OCI-LY1 (cell line): Measurements from ENCODE around the gene BOLA1.

Experiments used
- H2AFZ ChIP-seq: fragments of 200-600 bp; sonication (generic), shearing (Covaris generic); 2 replicates; pipeline ENCODE4 v1.6.0; 2014; ENCODE audit warnings: antibody characterized with exemption, mild to moderate bottlenecking, low read length
- H3F3A ChIP-seq: fragments of 200-600 bp; sonication (generic), shearing (Covaris generic); 2 replicates; pipeline ENCODE4 v1.6.0; 2014; ENCODE audit warnings: mild to moderate bottlenecking, antibody characterized with exemption, low read length, moderate library complexity; ENCODE audit not compliant: insufficient read depth
- H3K27ac ChIP-seq: fragments of 200-600 bp; sonication (generic); 2 replicates; pipeline ENCODE4 v1.5.1; 2014; ENCODE audit warnings: low read length, mixed run types, mild to moderate bottlenecking, low read depth; ENCODE audit not compliant: poor library complexity, severe bottlenecking
- H3K27me3 ChIP-seq: fragments of 200-600 bp; sonication (generic); 2 replicates; pipeline ENCODE4 v1.6.0; 2014; ENCODE audit warnings: antibody characterized with exemption, mild to moderate bottlenecking, low read length, moderate library complexity; ENCODE audit not compliant: insufficient read depth
- H3K36me3 ChIP-seq: fragments of 200-600 bp; sonication (generic); 2 replicates; pipeline ENCODE4 v1.6.1; 2014; ENCODE audit warnings: mild to moderate bottlenecking, antibody characterized with exemption, low read length, moderate library complexity, mixed read lengths; ENCODE audit not compliant: insufficient read depth
- H3K4me1 ChIP-seq: fragments of 200-600 bp; sonication (generic); 2 replicates; pipeline ENCODE4 v1.5.1; 2014; ENCODE audit warnings: mild to moderate bottlenecking, low read length, moderate library complexity; ENCODE audit not compliant: insufficient read depth, severe bottlenecking
- H3K4me2 ChIP-seq: fragments of 200-600 bp; sonication (generic), shearing (Covaris generic); 2 replicates; pipeline ENCODE4 v1.6.1; 2014; ENCODE audit warnings: low read length
- H3K4me3 ChIP-seq: fragments of 200-600 bp; sonication (generic); 2 replicates; pipeline ENCODE4 v1.5.1; 2014; ENCODE audit warnings: low read length, low read depth, mild to moderate bottlenecking, mixed read lengths; ENCODE audit not compliant: poor library complexity, severe bottlenecking
- H3K79me2 ChIP-seq: fragments of 200-600 bp; shearing (Covaris generic); 2 replicates; pipeline ENCODE4 v1.6.1; 2016; ENCODE audit warnings: mixed run types, low read length, mixed read lengths; ENCODE audit not compliant: insufficient read depth
- H3K9ac ChIP-seq: fragments of 200-600 bp; sonication (generic), shearing (Covaris generic); 2 replicates; pipeline ENCODE4 v1.6.1; 2014; ENCODE audit warnings: mild to moderate bottlenecking, low read length, mixed read lengths
- H3K9me2 ChIP-seq: fragments of 200-600 bp; sonication (generic), shearing (Covaris generic); 2 replicates; pipeline ENCODE4 v1.6.1; 2014; ENCODE audit warnings: low read depth, mild to moderate bottlenecking, low read length, mixed read lengths
- H3K9me3 ChIP-seq: fragments of 200-600 bp; shearing (Covaris generic); 2 replicates; pipeline ENCODE4 v1.6.1; 2014; ENCODE audit warnings: low read length, mixed read lengths
- H4K20me1 ChIP-seq: fragments of 200-600 bp; sonication (generic), shearing (Covaris generic); 2 replicates; pipeline ENCODE4 v1.6.0; 2016; ENCODE audit warnings: mild to moderate bottlenecking, low read length; ENCODE audit not compliant: insufficient read depth
- EZH2 ChIP-seq: fragments of 200-600 bp; sonication (generic), shearing (Covaris generic); IDR thresholded peaks from 2 replicates; pipeline ENCODE4 v1.8.0; 2017; ENCODE audit warnings: borderline replicate concordance, mixed run types, mild to moderate bottlenecking, antibody characterized with exemption, low read length, moderate library complexity, mixed read lengths
- TF ChIP-seq, protein P1 (sequence below): fragments of 200-600 bp; sonication (generic), shearing (Covaris generic); IDR thresholded peaks from 2 replicates; pipeline ENCODE4 v1.5.1; 2017; ENCODE audit warnings: mild to moderate bottlenecking, antibody characterized with exemption, low read length, moderate library complexity, mixed read lengths

Gene BOLA1

DNA sequence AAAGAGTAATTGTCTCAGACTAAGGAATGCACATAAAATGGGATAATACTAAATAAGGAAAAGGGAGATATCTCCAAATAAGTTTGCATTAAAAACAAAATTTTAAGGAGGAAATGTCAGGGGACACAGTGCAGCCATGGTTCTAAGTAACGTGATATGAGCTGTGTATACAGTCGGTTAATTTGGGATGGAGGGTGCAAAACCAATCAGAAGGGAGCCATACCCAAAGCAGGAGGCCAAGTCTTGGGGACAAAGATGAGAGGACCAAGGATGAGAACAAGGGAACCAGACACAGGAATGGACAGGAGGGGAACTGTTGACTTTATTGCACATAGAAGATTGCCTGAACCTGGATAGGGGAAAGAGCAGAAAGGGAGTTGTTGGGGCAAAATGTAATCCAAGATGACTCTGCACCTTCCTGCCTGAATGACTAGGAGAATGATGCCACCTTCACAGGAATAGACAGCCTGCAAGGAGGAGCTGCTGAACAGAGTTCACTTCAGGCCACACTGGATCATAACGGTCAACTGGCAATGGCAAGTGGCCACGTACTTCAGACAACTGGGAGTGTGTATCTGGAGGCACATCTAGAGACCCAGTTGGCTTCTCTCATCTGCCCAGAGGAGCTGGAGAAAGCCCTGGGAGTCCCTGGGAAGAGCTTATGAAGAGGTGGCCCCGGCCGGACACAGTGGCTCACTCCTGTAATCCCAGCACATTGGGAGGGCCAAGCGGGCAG lies 22.0 kb upstream of the BOLA1 start:
- no peak overlapping the region for H3K4me2 ChIP-seq
- TF ChIP-seq EZH2, result no peak
- TF ChIP-seq, protein P1, sequence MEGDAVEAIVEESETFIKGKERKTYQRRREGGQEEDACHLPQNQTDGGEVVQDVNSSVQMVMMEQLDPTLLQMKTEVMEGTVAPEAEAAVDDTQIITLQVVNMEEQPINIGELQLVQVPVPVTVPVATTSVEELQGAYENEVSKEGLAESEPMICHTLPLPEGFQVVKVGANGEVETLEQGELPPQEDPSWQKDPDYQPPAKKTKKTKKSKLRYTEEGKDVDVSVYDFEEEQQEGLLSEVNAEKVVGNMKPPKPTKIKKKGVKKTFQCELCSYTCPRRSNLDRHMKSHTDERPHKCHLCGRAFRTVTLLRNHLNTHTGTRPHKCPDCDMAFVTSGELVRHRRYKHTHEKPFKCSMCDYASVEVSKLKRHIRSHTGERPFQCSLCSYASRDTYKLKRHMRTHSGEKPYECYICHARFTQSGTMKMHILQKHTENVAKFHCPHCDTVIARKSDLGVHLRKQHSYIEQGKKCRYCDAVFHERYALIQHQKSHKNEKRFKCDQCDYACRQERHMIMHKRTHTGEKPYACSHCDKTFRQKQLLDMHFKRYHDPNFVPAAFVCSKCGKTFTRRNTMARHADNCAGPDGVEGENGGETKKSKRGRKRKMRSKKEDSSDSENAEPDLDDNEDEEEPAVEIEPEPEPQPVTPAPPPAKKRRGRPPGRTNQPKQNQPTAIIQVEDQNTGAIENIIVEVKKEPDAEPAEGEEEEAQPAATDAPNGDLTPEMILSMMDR, result no peak
- H3K9me3 ChIP-seq, result no peaks in the 10 kb centered on the region
- H4K20me1 ChIP-seq, result no peaks in the 10 kb centered on the region
- H2AFZ ChIP-seq, result no peak overlapping the region
- no peaks in the 10 kb centered on the region for H3K79me2 ChIP-seq
- H3K4me1 ChIP-seq, result no peaks in the 10 kb centered on the region
- no peak overlapping the region for H3K4me3 ChIP-seq
- H3K27me3 ChIP-seq, result no peaks in the 10 kb centered on the region
- no peak overlapping the region for H3K27ac ChIP-seq
- H3K9me2 ChIP-seq, result no peaks in the 10 kb centered on the region
- H3K9ac ChIP-seq, result no peak overlapping the region
- H3F3A ChIP-seq, result no peaks in the 10 kb centered on the region
- no peaks in the 10 kb centered on the region for H3K36me3 ChIP-seq

DNA sequence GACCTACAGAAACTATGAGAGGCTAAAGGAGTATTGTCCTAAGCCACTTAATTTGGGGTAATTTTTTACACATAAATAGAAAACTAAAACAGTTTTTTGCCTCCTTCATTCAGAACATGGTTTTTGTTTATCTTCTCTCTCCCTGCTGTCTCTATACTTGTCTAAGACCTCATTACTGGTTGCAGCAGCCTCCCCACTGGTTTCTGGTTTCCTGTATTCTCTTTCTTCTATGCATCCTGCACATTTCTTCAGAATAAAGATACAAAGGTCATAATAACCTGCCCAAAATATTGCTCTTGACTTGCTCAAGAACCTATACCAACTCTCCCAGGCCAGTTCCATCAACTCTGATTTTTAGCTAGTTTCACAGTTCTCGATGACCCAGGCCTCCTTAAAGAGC lies 19.8 kb upstream of the BOLA1 start:
- Histone ChIP-seq H3K36me3 (no peaks in the 10 kb centered on the region), H4K20me1 (no peaks in the 10 kb centered on the region), H2AFZ (no peak overlapping the region), H3K79me2 (no peaks in the 10 kb centered on the region), H3K27me3 (no peaks in the 10 kb centered on the region), H3F3A (no peaks in the 10 kb centered on the region), H3K27ac (no peak overlapping the region), H3K4me1 (peaks cover 11% of the 10 kb centered on the region), H3K4me2 (no peak overlapping the region), H3K9ac (no peak overlapping the region), H3K9me2 (no peaks in the 10 kb centered on the region), H3K9me3 (no peaks in the 10 kb centered on the region), H3K4me3 (no peak overlapping the region)
- TF ChIP-seq EZH2, result no peak
- TF ChIP-seq, protein P1, result no peak

DNA sequence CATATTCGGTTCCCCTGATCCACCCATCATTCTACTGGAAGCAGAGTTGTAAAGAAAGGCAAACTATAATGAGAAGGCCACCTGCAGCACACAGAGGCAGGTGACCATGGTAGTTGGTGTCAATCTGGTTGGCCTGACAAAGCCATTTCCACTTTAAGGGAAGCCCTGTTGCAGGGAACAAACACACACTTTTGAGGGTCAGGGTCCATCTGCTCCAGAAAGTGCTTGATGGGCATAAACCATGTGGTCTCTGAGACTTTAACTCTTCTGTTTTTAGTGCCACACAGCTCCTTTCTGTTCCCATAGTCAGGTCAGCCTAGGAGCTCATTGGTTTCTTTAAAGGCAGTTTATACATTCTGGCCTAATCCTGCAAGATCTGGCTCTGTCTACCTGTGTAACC lies 17.5 kb upstream of the BOLA1 start:
- TF ChIP-seq, protein P1, result no peak
- TF ChIP-seq EZH2, result no peak
- Histone ChIP-seq H3K27me3 (no peaks in the 10 kb centered on the region), H3K4me1 (peaks cover 24% of the 10 kb centered on the region), H3K4me3 (no peak overlapping the region), H3K9me3 (no peaks in the 10 kb centered on the region), H3F3A (peaks cover 4% of the 10 kb centered on the region; the same call in 1 of the 2 replicates), H3K79me2 (no peaks in the 10 kb centered on the region), H3K27ac (no peak overlapping the region), H3K36me3 (no peaks in the 10 kb centered on the region), H3K4me2 (no peak overlapping the region), H3K9me2 (no peaks in the 10 kb centered on the region), H4K20me1 (no peaks in the 10 kb centered on the region), H2AFZ (no peak overlapping the region), H3K9ac (no peak overlapping the region)
